LHCN-M2 (cell line): ENCODE measurements around the gene THSD4. TPM values are rescaled to one million over a fixed set of nuclear protein-coding genes. Genes with fewer than 3 reads are reported as not detected.

Experiments
- DNase-seq: peaks from one replicate; pipeline ENCODE4 v3.0.0-alpha.2; 2012; ENCODE audit warnings: low read depth
- total RNA-seq: library from RNA; depleted of rRNA; stranded (reverse); fragments of >200 nt; gene quantifications from 2 replicates; pipeline ENCODE4 v1.2.3, GENCODE V29; 2014

THSD4 gene
- total RNA-seq, 1 experiment from 2014 or later: 13.0 TPM

DNA sequence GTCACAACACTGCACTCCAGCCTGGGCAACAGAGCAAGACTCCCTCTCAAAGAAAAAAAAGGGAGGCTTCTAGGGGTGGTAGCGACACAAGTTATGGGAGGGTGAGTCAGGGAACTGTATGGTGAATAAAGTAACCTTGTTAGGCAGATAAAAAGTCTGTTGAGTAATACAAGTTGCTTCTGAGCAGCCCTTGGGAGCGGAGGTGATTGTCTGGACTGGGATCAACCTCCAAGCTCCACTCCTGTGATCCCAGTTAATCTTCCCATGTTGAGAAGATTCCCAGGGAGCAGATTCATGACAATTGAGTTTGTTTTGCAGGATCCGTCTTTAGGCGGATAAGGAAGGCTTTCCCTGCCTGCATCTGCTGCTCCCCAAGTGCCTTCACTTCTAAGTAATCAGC, 335.9 kb downstream of the THSD4 start:
- DNase-seq: no peak

DNA sequence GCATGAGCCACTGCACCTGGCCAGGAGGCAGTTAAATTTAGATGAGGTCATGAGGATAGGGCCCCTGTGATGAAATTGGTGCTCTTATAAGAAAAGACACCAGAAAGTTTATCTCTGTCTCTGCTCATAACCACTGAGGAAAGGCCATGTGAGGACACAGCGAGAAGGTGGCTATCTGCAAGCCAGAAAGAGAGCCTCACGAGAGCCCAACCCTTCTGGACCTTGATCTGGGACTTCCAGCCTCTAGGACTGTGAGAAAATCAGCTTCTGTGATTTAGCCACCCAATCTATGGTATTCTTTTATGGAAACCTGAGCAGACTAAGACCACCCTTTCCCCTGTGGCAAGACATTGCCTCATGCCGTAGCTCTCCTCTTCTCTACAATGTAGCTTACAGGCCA, 337.6 kb downstream of the THSD4 start:
- no peak for DNase-seq

DNA sequence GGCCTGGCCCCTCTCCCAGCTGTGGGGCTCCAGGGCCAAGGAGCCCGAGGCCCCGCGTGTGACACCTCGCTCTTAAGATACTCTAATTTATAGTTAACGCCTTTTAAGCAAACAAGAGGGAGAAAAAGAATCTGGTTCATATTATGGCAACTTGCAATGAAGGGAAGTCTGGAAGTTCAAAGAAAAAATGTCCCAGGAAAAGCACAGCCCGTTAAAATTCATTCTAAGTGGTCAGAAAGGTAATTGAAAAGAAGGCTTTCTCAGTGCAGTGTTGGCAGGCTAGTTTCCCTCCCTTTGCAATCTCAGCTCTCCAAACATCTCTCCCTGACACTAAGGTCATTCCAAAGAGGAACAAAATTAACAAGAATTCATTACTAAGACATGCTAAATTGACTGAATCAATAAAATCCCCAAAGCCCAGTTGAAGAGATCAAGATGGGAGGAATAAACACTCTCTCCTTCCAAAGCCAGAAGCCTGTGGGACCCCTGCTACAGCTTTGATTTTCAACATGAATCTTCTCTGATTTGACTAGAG, 339.3 kb downstream of the THSD4 start:
- no peak for DNase-seq

DNA sequence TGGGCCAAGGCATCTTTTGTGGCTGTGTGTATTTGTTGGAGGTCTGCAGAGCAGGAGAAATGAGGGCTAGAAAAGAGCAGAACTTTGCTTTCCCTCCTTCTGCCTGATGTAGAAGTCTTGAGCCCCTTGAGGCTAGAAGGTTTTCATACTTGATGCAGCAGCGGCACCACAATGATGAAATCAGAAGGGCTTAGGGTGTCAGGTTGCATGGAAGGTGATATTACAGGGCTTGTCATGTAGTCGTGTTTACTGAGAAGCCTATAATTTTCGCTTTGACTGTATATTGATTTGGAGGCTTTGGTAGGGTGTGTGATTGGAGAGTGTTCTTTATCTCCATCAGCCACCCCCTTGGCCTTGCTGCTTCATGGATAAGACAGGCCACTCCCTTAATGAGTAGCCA, 339.8 kb downstream of the THSD4 start:
- DNase-seq: peak; percentile 27

DNA sequence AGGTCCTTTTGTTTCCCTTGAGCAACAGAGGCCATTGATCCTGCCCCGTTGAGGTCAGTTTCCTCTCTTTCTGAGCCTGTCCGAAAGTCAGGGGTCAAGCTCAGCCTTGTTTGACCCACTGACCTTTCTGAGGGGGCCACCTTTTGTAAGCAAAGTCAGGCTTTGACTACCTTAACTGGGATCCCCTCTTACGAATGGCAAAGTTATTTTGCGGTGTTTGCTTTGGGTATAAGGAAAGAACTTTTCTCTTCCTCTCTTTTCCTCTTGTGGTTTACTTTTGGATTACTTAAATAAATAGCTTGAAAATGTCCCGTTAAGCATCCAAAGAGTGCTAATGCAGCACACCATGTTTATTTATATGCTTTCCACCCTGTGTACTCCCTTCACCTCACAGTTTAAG, 340.6 kb downstream of the THSD4 start:
- no peak for DNase-seq

DNA sequence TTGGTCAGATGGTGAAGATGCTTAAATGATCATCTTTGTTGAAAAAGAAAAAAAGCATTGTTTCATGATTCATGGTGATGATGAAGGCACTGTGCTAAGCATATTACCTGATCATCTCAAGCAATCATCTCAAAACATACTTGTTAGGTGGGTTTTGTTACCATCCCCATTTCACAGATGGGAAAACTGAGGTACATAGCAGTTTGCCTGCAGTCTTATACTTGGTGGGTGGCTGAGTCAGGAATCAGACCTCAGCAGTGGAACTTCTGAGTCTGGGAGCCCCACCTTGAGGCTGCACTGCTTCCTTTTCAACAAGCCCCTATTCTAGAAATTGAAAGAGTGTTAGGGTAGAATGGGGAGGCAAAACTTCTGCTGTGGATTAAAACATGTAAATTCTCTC, 341.1 kb downstream of the THSD4 start:
- DNase-seq: no peak

DNA sequence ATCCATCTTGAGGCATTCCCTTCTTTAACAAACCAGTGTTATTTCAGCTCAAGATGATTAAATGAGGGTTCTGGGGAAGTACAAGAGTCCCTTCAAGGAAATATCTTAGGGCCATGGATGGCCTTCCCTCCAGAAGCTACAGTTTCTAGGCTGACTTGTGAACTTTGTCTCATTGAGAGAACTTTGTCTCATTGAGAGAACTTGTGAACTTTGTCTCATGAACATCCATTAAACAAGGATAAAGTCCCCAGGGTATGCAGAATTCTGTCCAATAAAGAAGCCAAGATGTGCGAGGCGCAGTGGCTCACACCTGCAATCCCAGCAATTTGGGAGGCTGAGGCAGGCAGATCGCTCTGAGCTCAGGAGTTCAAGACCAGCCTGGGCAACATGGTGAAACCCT, 341.5 kb downstream of the THSD4 start:
- DNase-seq: no peak

DNA sequence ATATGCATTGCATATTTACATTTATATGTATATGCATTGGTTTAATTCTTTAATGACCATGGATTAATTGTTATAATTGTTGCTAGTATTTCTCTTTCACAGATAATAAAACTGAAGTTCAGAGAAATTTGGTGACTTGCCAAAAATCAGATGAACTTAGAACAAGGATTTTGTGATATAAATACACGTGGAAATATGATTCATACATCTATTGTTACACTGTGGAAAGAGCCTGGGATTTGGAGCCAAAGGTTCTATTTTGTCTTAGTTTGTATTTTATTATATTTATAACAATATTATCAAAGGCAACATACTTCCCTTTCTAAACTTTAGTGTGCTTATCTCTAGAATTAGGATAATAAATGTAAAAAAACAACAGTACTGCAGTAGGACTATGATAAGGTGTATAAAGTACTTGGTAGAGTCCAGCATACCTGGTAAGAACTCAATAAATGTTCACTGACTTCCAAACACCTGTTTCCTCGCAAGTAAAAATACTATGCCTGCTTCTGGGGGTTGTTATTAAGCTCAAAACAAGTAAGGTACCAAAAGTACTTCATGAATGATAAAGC, 342.9 kb downstream of the THSD4 start:
- DNase-seq: no peak

DNA sequence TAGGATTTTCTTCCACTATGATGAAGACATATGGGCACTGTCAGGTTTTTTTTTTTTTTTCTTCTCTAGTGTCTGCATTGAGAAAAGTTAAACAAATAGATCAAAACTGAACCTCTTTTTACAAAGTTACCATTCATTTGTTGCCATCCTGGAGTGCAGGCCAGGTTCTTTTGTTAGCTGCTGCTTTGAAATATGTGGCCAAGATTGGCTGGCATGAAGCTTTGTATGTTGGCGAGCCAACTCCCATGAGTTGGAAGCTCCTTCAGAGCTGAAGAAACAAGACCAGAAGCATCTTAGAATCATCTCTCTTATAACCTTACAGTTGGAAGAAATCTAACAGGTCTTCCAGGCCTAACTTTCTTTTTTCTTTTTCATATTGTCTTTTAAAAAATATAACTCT, 346.5 kb downstream of the THSD4 start:
- no peak for DNase-seq

DNA sequence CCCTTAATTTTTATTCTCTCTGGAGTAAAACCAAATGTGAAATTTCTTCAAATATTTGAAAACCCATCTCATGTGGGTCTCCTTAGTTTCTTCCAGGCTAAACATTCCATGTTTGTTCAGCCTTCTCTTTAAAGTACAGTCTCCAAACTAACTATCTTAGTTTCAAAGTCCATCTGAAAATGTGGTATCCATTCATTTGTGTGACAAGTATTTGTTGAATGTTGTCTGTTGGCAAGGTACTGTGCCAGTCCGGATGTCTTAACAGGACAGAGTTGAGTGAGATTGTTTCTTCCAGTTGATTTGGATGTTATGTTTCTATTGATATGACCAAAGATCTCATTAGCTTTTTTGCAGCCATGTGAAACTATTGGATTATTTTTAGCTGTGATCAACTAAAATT, 347.4 kb downstream of the THSD4 start:
- DNase-seq: no peak

DNA sequence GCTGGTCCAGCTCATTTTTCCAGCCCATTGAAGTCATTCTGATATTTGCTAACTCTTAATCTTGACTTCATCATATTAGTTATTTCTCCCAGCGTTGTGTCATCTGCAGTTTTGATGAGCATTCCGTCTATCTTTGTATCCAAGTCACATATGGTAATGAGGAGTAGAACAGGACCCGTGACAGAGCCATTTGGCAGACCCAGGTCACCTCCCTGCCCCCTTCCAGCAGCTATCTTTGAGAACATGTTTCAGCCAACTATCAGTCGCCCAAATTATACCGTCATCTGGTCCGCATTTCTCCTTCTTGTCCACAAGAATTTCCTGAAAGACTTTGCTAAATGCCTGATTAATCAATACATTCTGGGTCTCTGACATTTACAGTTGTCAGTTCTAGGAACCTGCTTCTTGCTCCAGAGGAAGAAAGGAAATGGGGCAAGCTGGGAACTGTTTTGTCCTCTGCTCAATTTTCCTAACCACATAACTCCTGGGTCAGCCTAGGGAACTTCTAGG, 347.9 kb downstream of the THSD4 start:
- DNase-seq: no peak

DNA sequence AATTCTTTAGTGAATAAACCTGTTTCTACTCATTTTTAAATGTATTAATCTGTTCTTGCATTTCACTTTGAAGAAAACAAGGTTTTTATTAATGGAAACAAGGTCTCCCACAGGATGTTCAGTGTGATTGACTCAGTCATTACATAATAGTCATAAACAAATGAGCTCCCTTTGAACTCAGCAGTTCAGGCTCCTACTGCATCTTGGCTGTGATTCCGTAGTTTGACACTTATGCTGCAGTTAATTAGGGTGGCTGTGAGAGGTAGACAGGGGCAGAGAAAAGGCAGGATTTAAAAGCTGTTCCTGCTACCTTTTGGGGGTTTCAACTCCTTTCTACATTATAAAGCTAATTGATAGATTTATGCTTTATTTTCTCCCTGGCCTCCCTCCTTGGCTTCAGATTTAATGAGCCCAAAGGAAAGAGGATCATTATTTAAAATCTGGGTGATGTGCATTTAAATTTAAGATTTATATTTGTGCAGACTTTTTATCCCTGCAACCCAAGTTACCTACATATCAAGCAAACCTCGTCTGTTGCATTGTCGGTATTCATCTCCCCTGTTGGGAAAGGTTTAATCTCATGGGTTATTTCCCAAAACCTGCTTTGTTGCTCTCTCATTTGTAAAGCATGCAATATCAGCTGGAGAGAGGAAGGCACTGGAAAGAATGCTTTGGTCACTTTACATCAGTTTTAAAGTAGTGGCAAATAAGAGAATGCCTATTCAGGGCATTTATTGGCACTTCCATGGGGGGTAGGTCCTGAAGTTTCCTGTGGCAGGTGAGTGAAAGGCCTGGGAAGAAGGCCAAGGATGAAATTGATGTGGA, 350.1 kb downstream of the THSD4 start:
- no peak for DNase-seq

DNA sequence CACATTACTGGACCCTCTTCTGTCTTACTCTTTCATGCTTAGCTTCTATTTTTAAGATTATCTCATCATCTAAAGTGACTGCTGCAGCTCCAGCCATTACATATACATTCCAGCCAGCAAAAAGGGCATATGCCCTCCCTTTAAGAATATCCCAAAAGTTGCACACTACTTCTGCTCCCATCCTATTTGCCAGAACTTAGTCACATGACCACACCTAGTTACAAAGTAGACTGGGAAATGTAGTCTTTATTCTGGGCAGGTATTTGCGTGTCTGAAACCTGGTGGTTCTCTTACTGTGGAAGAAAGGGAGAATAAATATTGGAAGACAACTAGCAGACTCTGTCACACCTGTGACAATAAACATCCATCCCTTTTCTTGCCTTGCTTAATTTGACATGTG, 353.4 kb downstream of the THSD4 start:
- DNase-seq: no peak

DNA sequence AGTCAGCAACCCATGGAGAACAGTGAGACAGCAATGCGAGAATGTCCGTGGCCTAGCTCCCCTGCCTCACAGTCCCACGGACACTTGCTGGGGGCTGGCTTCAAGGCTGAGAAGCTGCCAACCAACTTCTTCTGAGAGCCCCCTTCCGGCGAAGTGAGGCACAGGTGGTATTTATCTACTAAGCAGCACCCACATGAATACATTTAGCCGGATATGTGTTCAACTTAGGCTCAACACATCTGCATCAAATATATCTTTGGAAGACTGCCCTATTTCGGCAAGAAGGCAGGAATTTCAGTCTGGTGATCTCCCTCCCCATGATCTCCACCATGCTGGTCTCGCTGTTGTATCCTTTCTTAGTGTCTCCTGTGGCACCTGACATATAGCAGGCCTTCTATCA, 354.1 kb downstream of the THSD4 start:
- DNase-seq: no peak

DNA sequence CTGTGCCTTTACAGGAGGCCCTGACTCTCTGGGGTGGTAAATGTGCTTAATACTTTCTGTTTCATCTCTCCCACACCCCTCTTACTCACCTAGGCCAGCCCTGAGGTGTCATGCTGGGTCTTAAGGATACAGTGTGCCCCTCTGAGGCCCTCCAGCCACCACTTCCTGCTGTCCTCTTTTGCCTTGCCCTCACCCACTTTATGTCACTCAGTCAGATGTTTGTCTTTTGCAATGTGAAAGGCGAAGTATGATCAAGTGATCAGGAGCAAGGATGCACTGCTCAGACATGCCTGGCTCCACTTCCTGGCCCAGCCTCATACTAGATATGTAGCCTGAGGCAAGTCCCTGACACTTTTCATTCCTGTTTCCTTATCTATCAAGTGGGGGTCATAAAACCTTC, 356.1 kb downstream of the THSD4 start:
- no peak for DNase-seq

DNA sequence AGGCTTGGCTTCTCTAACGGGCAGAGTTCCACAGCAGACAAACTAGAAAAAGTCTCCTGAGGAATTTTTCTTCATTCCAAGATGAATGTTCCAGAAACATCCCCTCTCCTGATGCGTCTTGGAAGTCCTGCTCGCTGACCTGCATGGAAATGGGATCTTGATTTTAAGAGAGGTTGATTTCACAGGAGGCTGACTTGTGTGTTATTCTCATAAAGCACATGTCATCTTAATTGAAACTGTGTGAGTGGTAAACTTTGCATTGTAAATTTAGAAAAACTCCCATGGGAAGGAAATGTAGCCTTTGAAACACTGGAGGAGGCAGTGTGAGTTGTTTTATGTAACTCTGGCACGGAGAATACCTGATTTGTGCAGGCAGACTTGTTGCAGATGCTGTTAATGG, 357.3 kb downstream of the THSD4 start:
- no peak for DNase-seq

DNA sequence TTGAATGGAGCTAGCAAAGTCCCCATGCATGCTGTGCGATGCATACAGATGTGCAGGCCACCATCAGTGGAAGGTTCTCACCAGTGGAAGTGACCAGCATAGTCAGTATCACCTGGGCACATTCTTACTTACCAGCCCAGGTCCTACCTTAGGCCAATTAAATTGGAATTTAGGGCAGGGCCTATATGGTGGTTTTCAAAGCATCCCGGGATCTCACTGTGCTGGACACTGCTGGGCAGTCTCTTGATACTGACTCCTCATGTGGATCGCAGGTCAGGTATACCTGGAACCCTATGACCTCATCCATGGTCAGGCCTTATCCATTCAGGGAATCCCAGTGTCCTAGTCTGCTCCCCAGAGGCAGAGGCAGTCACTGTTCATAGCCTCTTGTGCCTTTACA, 358.5 kb downstream of the THSD4 start:
- DNase-seq: no peak

DNA sequence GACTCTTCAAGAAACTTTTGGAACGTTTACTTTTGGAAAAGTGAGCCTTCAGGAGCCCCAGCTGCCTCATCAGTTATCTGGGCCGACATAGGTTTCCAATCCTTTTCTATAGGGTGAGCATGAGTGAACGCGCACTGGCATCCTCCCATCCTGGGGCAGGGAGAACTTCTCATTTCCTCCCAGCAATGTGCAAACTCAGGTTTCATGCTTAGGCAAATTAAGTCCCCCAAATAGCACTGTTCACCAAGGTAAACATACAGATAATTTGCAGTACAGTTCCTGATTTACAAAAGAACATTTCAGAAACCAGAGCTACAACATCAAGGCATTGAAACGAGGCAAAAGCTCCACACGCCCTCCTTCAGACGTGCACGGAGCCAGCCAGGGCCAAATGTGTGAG, 361.6 kb downstream of the THSD4 start:
- no peak for DNase-seq

DNA sequence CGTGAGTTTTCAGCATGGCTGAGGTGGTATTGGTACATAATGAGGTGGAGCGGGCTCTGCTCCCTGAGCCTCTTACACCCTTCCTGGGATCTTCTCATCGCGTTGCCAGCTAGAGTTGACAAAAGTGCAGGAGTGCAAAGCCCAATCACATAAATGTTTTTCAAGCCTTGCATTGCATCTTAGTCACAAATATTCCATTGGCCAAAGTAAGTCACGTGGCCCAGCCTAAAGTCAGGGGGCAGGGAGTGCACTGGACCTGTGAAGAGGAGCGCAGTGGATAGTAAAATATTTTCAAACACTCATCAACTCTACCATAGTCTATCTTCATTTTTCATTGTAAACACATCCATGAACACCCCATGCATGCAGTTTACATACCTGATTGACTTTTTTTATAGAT, 365.3 kb downstream of the THSD4 start:
- no peak for DNase-seq

DNA sequence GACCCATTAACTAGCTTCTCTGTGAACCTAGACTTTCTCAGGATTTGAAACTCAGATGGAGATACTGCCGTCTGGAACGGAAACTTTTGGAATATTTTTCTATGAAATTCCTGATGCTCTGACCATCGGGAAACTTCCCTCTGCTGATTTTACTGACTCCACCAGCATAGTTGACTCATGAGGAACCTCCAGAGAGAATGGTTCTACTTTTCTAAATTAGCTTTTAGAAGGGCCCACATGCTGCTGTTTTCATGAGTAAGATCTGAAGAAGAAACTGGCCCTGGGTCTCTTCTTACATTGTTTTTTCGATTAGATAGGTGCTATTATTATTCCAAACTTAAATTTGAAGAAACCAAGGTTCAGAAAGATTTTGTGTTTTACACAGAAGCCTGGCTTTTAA, 368.8 kb downstream of the THSD4 start:
- no peak for DNase-seq

DNA sequence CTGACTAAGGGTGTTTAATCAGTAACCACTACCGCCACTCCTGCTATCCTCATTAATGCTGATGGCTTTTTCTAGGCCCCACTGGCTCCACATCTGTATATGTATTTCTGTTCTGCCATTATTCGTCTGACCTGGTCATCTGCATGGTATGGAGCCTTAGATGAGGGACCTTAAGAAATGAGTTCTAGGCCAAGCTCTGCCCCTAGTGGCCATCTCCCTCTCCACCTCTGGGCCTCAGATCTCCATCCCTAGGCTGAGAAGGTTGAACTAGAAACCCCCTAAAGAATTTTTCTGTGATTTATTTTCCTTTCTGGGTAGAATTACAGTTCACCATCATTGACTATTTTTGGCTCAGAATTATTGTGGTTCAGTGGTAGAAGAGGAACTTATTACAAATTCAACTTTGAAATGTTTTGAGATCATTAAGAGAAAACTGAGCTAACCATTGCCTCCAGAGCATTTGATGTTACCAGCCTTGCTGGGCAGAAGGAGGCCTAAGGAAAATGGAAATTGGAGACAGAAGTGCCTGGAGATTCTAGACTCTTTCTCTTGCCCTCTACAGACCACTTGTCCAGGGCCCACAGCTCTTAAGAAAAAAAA, 369.9 kb downstream of the THSD4 start:
- DNase-seq: peak; percentile 13

DNA sequence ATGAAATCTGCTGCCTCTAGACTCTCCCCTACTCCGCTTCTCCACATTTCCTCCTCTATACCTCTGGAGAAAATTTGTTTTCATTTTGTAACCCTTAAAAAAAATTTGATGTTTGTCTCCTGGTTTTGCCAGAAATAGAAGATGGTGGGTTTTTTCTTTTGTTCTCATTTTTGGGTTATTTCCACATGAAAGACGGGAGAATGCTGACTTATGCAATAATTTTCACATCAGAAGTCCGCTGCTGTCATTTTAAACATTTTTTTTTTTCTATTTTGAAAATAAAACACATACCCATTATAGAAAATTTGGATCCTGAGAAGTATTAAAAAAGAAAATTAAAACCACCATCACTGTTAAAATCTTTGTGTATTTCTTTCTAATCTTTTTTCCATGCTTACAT, 374.3 kb downstream of the THSD4 start:
- DNase-seq: no peak

DNA sequence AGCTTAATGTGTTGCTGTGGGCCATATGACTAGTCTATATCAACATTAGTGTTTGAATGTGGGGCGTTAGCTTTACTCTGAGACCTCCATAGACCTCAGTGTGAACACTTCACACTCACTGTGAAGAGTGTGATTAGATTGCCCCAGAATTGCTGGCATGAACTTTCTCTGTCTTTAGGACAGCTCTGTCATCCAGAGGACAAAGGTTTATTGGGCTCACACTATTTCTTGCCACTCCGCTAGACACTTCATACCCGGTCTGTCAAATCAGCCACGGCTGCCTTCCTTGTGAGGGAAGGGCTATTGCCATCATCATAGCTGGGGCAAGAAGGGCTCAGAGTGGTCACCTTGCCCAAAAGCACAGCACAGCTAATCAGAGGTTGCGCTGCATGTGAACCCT, 378.3 kb downstream of the THSD4 start:
- DNase-seq: no peak
